H9 (cell line): ENCODE results near the gene IFNGR1. TPM values are rescaled to one million over a fixed set of nuclear protein-coding genes. Genes with fewer than 3 reads are reported as not detected.

Source experiments
- DNase-seq: peaks from one replicate; pipeline ENCODE4 v3.0.0-alpha.2; 2017
- H2AFZ ChIP-seq: one replicate; pipeline ENCODE4 v1.6.1; 2013; ENCODE audit warnings: mild to moderate bottlenecking, low read length, control low read depth, moderate library complexity
- H2AK5ac ChIP-seq: 2 replicates; pipeline ENCODE4 v1.6.1; 2013; ENCODE audit warnings: low read length, control low read depth, mixed read lengths; ENCODE audit not compliant: insufficient read length
- H2BK120ac ChIP-seq: one replicate; pipeline ENCODE4 v1.6.1; 2013; ENCODE audit warnings: low read depth, mild to moderate bottlenecking, low read length, control low read depth, inconsistent platforms; ENCODE audit not compliant: poor library complexity, severe bottlenecking
- H2BK12ac ChIP-seq: 2 replicates; pipeline ENCODE4 v1.6.1; 2013; ENCODE audit warnings: low read length, control low read depth, mixed read lengths, low read depth; ENCODE audit not compliant: insufficient read length
- H2BK15ac ChIP-seq: 2 replicates; pipeline ENCODE4 v1.6.1; 2013; ENCODE audit warnings: low read depth, low read length, control low read depth
- H2BK20ac ChIP-seq: one replicate; pipeline ENCODE4 v1.6.1; 2013; ENCODE audit warnings: low read depth, mild to moderate bottlenecking, low read length, control low read depth, inconsistent platforms; ENCODE audit not compliant: poor library complexity, severe bottlenecking
- H2BK5ac ChIP-seq: 2 replicates; pipeline ENCODE4 v1.6.1; 2013; ENCODE audit warnings: low read length, control low read depth, mixed read lengths; ENCODE audit not compliant: insufficient read length
- H3K14ac ChIP-seq: 2 replicates; pipeline ENCODE4 v1.6.1; 2013; ENCODE audit warnings: low read length, control low read depth; ENCODE audit not compliant: insufficient read depth
- H3K18ac ChIP-seq: 2 replicates; pipeline ENCODE4 v1.6.1; 2013; ENCODE audit warnings: low read depth, mild to moderate bottlenecking, mixed read lengths, low read length, control low read depth; ENCODE audit not compliant: insufficient read length
- H3K23ac ChIP-seq: 2 replicates; pipeline ENCODE4 v1.6.1; 2013; ENCODE audit warnings: low read length, control low read depth, mixed read lengths, low read depth; ENCODE audit not compliant: insufficient read length
- H3K23me2 ChIP-seq: 2 replicates; pipeline ENCODE4 v1.6.1; 2013; ENCODE audit warnings: low read depth, mild to moderate bottlenecking, mixed read lengths, low read length, control low read depth; ENCODE audit not compliant: insufficient read length, poor library complexity, severe bottlenecking
- H3K27ac ChIP-seq: 2 replicates; pipeline ENCODE4 v1.5.1; 2013; ENCODE audit warnings: low read length, control low read depth, mixed read lengths, low read depth; ENCODE audit not compliant: insufficient read length
- H3K27me3 ChIP-seq: 2 replicates; pipeline ENCODE4 v1.6.1; 2013; ENCODE audit warnings: low read length, control low read depth, inconsistent platforms; ENCODE audit not compliant: insufficient read depth
- H3K4ac ChIP-seq: 2 replicates; pipeline ENCODE4 v1.6.1; 2013; ENCODE audit warnings: low read depth, mild to moderate bottlenecking, control low read depth, inconsistent platforms, low read length, moderate library complexity
- H3K4me1 ChIP-seq: 2 replicates; pipeline ENCODE4 v1.6.1; 2013; ENCODE audit warnings: low read length, control low read depth, inconsistent platforms; ENCODE audit not compliant: insufficient read depth
- H3K4me2 ChIP-seq: 2 replicates; pipeline ENCODE4 v1.6.1; 2013; ENCODE audit warnings: low read length, control low read depth, mixed read lengths; ENCODE audit not compliant: insufficient read length, insufficient read depth
- H3K56ac ChIP-seq: 2 replicates; pipeline ENCODE4 v1.6.1; 2013; ENCODE audit warnings: low read depth, mild to moderate bottlenecking, mixed read lengths, low read length, control low read depth; ENCODE audit not compliant: insufficient read length
- H3K79me1 ChIP-seq: 2 replicates; pipeline ENCODE4 v1.6.1; 2013; ENCODE audit warnings: low read depth, mild to moderate bottlenecking, moderate library complexity, low read length, control low read depth, inconsistent platforms; ENCODE audit not compliant: insufficient read depth, poor library complexity, severe bottlenecking
- H3K79me2 ChIP-seq: 2 replicates; pipeline ENCODE4 v1.6.1; 2013; ENCODE audit warnings: low read length, control low read depth, inconsistent platforms; ENCODE audit not compliant: insufficient read depth
- H3K9ac ChIP-seq: 2 replicates; pipeline ENCODE4 v1.6.1; 2013; ENCODE audit warnings: low read length, control low read depth, mixed read lengths; ENCODE audit not compliant: insufficient read length; ENCODE audit errors: extremely low read depth
- H3K9me3 ChIP-seq: one replicate; pipeline ENCODE4 v1.6.1; 2013; ENCODE audit warnings: low read depth, low read length, inconsistent platforms; ENCODE audit not compliant: control insufficient read depth
- H3T11ph ChIP-seq: one replicate; pipeline ENCODE4 v1.6.1; 2013; ENCODE audit warnings: mild to moderate bottlenecking, low read length, control low read depth, inconsistent platforms
- H4K20me1 ChIP-seq: one replicate; pipeline ENCODE4 v1.6.1; 2013; ENCODE audit not compliant: control insufficient read depth, insufficient read length, insufficient read depth
- H4K5ac ChIP-seq: 2 replicates; pipeline ENCODE4 v1.6.1; 2013; ENCODE audit warnings: low read depth, mild to moderate bottlenecking, mixed read lengths, low read length, control low read depth; ENCODE audit not compliant: insufficient read length
- H4K8ac ChIP-seq: replicated peaks from 2 replicates; pipeline ENCODE4 v1.6.1; 2013; ENCODE audit warnings: low read length, control low read depth, mixed read lengths, low read depth; ENCODE audit not compliant: insufficient read length
- H4K91ac ChIP-seq: 2 replicates; pipeline ENCODE4 v1.6.1; 2013; ENCODE audit warnings: low read depth, mild to moderate bottlenecking, moderate library complexity, mixed read lengths, low read length, control low read depth; ENCODE audit not compliant: insufficient read length
- H3K27ac Mint-ChIP-seq, 3 experiments: 2 replicates in 2 of 3; 3 replicates in 1 of 3; pipeline ENCODE4 v1.8.0; 2020 to 2021; ENCODE audit warnings: mixed read lengths in 3 of 3, mild to moderate bottlenecking in 1 of 3, moderate library complexity in 1 of 3
- H3K27me3 Mint-ChIP-seq: 2 replicates; pipeline ENCODE4 v1.8.0; 2021; ENCODE audit warnings: low read depth, mild to moderate bottlenecking, moderate library complexity, mixed read lengths
- H3K36me3 Mint-ChIP-seq, 3 experiments: 2 replicates in 2 of 3; 3 replicates in 1 of 3; pipeline ENCODE4 v1.8.0; 2020 to 2021; ENCODE audit warnings: low read depth in 3 of 3, mixed read lengths in 3 of 3; ENCODE audit not compliant: insufficient read depth in 1 of 3
- H3K4me1 Mint-ChIP-seq, 2 experiments: 2 replicates each; pipeline ENCODE4 v1.8.0; 2020; ENCODE audit warnings: mixed read lengths in 2 of 2
- H3K4me3 Mint-ChIP-seq, 2 experiments: 2 replicates in 1 of 2; 3 replicates in 1 of 2; pipeline ENCODE4 v1.8.0; 2020 to 2021; ENCODE audit warnings: mild to moderate bottlenecking in 2 of 2, mixed read lengths in 2 of 2, moderate library complexity in 1 of 2
- H3K9me3 Mint-ChIP-seq, 2 experiments: 2 replicates in 1 of 2; 3 replicates in 1 of 2; pipeline ENCODE4 v1.8.0; 2020; ENCODE audit warnings: mild to moderate bottlenecking in 2 of 2, mixed read lengths in 2 of 2, moderate library complexity in 1 of 2
- WGBS: extraction: QIAGEN DNeasy Blood & Tissue Kit; methylation state at CpG from one replicate; pipeline ENCODE4 v1.1.7; 2013; ENCODE audit warnings: missing lambda C conversion rate, low lambda C conversion rate, mixed read lengths; ENCODE audit not compliant: insufficient read length; ENCODE audit errors: extremely low coverage; 5-methylcytosine and 5-hydroxymethylcytosine counted together
- total RNA-seq: library from RNA; stranded (reverse); gene quantifications from 2 replicates; pipeline ENCODE4 v1.2.1, GENCODE V29; 2021
- TF ChIP-seq, protein P1 (sequence below): fragments of 200-600 bp; sonication (generic); conservative IDR thresholded peaks from 3 replicates; pipeline ENCODE4 v1.8.0; 2021; ENCODE audit warnings: antibody characterized with exemption, mild to moderate bottlenecking

Gene IFNGR1
- total RNA-seq, 1 experiment from 2014 or later, result 32.2 TPM

DNA sequence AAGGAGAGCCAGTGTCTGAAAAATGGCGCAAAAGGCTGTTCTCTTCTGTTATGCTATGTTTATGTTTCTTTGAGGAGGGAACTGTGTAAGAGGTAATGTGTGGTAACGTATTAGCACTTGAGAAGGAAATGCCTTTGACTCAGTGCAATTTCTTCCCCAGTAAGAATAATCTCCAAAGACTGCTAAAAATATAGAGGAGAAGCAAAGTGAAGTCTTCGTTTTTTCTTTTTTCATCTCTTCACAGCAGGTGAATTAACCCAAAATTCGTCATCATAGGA, 47.1 kb upstream of the IFNGR1 start:
- 100% methylated on average over 1 of the region's 4 CpGs for WGBS
- Histone ChIP-seq H2BK5ac (no peak overlapping the region), H3K4me1 (no peaks in the 10 kb centered on the region), H3K9ac (no peak overlapping the region), H3K27me3 (no peaks in the 10 kb centered on the region), H2BK12ac (no peak overlapping the region), H3T11ph (no peak overlapping the region), H3K27ac (no peak overlapping the region), H3K23ac (no peak overlapping the region), H2BK20ac (no peak overlapping the region), H3K56ac (no peak overlapping the region), H4K5ac (no peak overlapping the region), H4K8ac (no peak overlapping the region), H3K23me2 (no peaks in the 10 kb centered on the region), H3K9me3 (no peaks in the 10 kb centered on the region), H3K79me1 (no peaks in the 10 kb centered on the region), H3K4ac (no peak overlapping the region), H3K18ac (no peak overlapping the region), H2BK15ac (no peak overlapping the region), H2AK5ac (no peak overlapping the region), H3K79me2 (no peaks in the 10 kb centered on the region), H2AFZ (no peak overlapping the region), H3K4me2 (no peak overlapping the region), H4K20me1 (no peaks in the 10 kb centered on the region), H3K14ac (no peak overlapping the region), H2BK120ac (no peak overlapping the region), H4K91ac (no peak overlapping the region)
- Mint-ChIP-seq H3K27ac (no peak overlapping the region), H3K27me3 (peaks cover 3% of the 10 kb centered on the region; the same call in 1 of the 2 replicates), H3K4me3 (no peak overlapping the region), H3K4me1 (no peaks in the 10 kb centered on the region), H3K36me3 (no peaks in the 10 kb centered on the region), H3K9me3 (peaks cover 0 to 2% of the 10 kb centered on the region in 2 experiments; a peak in 1 of 5 replicates)
- no peak for DNase-seq
- TF ChIP-seq, protein P1, sequence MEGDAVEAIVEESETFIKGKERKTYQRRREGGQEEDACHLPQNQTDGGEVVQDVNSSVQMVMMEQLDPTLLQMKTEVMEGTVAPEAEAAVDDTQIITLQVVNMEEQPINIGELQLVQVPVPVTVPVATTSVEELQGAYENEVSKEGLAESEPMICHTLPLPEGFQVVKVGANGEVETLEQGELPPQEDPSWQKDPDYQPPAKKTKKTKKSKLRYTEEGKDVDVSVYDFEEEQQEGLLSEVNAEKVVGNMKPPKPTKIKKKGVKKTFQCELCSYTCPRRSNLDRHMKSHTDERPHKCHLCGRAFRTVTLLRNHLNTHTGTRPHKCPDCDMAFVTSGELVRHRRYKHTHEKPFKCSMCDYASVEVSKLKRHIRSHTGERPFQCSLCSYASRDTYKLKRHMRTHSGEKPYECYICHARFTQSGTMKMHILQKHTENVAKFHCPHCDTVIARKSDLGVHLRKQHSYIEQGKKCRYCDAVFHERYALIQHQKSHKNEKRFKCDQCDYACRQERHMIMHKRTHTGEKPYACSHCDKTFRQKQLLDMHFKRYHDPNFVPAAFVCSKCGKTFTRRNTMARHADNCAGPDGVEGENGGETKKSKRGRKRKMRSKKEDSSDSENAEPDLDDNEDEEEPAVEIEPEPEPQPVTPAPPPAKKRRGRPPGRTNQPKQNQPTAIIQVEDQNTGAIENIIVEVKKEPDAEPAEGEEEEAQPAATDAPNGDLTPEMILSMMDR, result no peak
